H1 (cell line): Measurements from ENCODE around the gene GPRC5D. TPM values are rescaled to one million over a fixed set of nuclear protein-coding genes. Genes with fewer than 3 reads are reported as not detected.

Source experiments
- CTCF ChIA-PET: fragments of 300-600 bp; sonication (Branson Sonifier 250); formaldehyde crosslinking; loops from one replicate; lab custom pipeline; 2021; ENCODE audit not compliant: partially characterized antibody; lab: Charles Lee
- POLR2A ChIA-PET: fragments of 300-600 bp; sonication (Branson Sonifier 250); formaldehyde crosslinking; loops from one replicate; lab custom pipeline; 2021; ENCODE audit warnings: inconsistent platforms; ENCODE audit not compliant: partially characterized antibody; lab: Charles Lee
- DNase-seq, 2 experiments: peaks; one replicate each; pipeline versions ENCODE4 v3.0.0 to v3.0.0-alpha.2; 2010 to 2022; ENCODE audit warnings: low spot score in 2 of 2, low read depth in 1 of 2, mixed read lengths in 1 of 2
- FAIRE-seq: peaks from 2 replicates; lab custom pipeline; 2011; peaks lifted over from hg19 to GRCh38; lab: Jason Lieb, UNC
- H2AFZ ChIP-seq: 2 replicates; pipeline ENCODE4 v1.8.1; 2012; ENCODE audit warnings: low read length, inconsistent platforms
- H2AK5ac ChIP-seq: 2 replicates; pipeline ENCODE4 v1.6.1; 2013; ENCODE audit warnings: low read depth, low read length
- H2BK120ac ChIP-seq: replicated peaks from 2 replicates; pipeline ENCODE3; 2013; ENCODE audit warnings: low read depth, low read length, inconsistent platforms
- H2BK12ac ChIP-seq: 2 replicates; pipeline ENCODE4 v1.6.1; 2013; ENCODE audit warnings: low read depth, low read length
- H2BK15ac ChIP-seq: 2 replicates; pipeline ENCODE4 v1.6.1; 2013; ENCODE audit warnings: low read length
- H2BK20ac ChIP-seq: 2 replicates; pipeline ENCODE4 v1.6.1; 2013; ENCODE audit warnings: low read length
- H2BK5ac ChIP-seq: 2 replicates; pipeline ENCODE4 v1.6.1; 2013; ENCODE audit warnings: low read depth, low read length
- H3K14ac ChIP-seq: 2 replicates; pipeline ENCODE4 v1.6.1; 2013; ENCODE audit warnings: inconsistent platforms; ENCODE audit not compliant: insufficient read length
- H3K18ac ChIP-seq: 2 replicates; pipeline ENCODE4 v1.6.1; 2013; ENCODE audit warnings: low read length; ENCODE audit errors: extremely low read depth
- H3K23ac ChIP-seq: 2 replicates; pipeline ENCODE4 v1.6.1; 2013; ENCODE audit warnings: inconsistent platforms; ENCODE audit not compliant: insufficient read length
- H3K23me2 ChIP-seq: 2 replicates; pipeline ENCODE4 v1.6.1; 2013; ENCODE audit warnings: low read depth, low read length
- H3K27ac ChIP-seq: 2 replicates; pipeline ENCODE4 v1.6.1; 2011; ENCODE audit warnings: low read depth, low read length, inconsistent platforms
- H3K27me3 ChIP-seq, 4 experiments: replicated peaks in 1 of 4; 1 replicate in 1 of 4; 2 replicates in 3 of 4; pipeline versions ENCODE4 v1.6.1 to v1.8.1; 2011 to 2013; ENCODE audit warnings: low read length in 3 of 4, mild to moderate bottlenecking in 3 of 4, inconsistent platforms in 2 of 4, mixed read lengths in 2 of 4, moderate library complexity in 1 of 4; ENCODE audit not compliant: control insufficient read depth in 3 of 4, insufficient read depth in 3 of 4; ENCODE audit errors: extremely low read depth in 1 of 4
- H3K36me3 ChIP-seq, 4 experiments: 2 replicates each; pipeline versions ENCODE4 v1.6.1 to v1.8.1; 2011 to 2013; ENCODE audit warnings: mild to moderate bottlenecking in 4 of 4, low read length in 3 of 4, moderate library complexity in 2 of 4, control low read depth in 1 of 4, inconsistent platforms in 1 of 4; ENCODE audit not compliant: insufficient read depth in 4 of 4, control insufficient read depth in 2 of 4
- H3K4ac ChIP-seq: replicated peaks from 2 replicates; pipeline ENCODE3; 2013; ENCODE audit warnings: low read length, low read depth, mixed read lengths, inconsistent platforms; ENCODE audit not compliant: insufficient read length
- H3K4me1 ChIP-seq, 4 experiments: replicated peaks in 1 of 4; 1 replicate in 1 of 4; 2 replicates in 3 of 4; pipeline versions ENCODE4 v1.6.1 to v1.8.1; 2011 to 2013; ENCODE audit warnings: low read length in 3 of 4, inconsistent platforms in 2 of 4, mixed read lengths in 1 of 4; ENCODE audit not compliant: insufficient read depth in 4 of 4, control insufficient read depth in 3 of 4
- H3K4me2 ChIP-seq, 2 experiments: 2 replicates each; pipeline versions ENCODE4 v1.6.1 to v1.8.1; 2011 to 2013; ENCODE audit warnings: low read depth in 2 of 2, low read length in 2 of 2, control low read depth in 1 of 2, inconsistent platforms in 1 of 2, mild to moderate bottlenecking in 1 of 2; ENCODE audit not compliant: insufficient read depth in 1 of 2
- H3K4me3 ChIP-seq, 4 experiments: fragments of 200-600, 300-600 bp in 1 of 4; sonication (generic), shearing (Covaris generic), sonication (Bioruptor Twin) in 1 of 4; 2 replicates each; pipeline versions ENCODE4 v1.5.1 to v1.8.1; 2011 to 2016; ENCODE audit warnings: low read length in 4 of 4, low read depth in 3 of 4, control low read depth in 2 of 4, inconsistent platforms in 2 of 4, mild to moderate bottlenecking in 2 of 4, mixed read lengths in 1 of 4, moderate library complexity in 1 of 4; ENCODE audit not compliant: insufficient read depth in 2 of 4; ENCODE audit errors: extremely low read depth in 1 of 4
- H3K56ac ChIP-seq: replicated peaks from 2 replicates; pipeline ENCODE3; 2013; ENCODE audit warnings: low read depth, mild to moderate bottlenecking, mixed read lengths, low read length, inconsistent platforms; ENCODE audit not compliant: insufficient read length
- H3K79me1 ChIP-seq: 2 replicates; pipeline ENCODE4 v1.6.1; 2013; ENCODE audit warnings: low read depth, low read length, control low read depth
- H3K79me2 ChIP-seq, 2 experiments: 2 replicates each; pipeline versions ENCODE4 v1.6.1 to v1.8.1; 2012 to 2013; ENCODE audit warnings: low read length in 2 of 2, mild to moderate bottlenecking in 2 of 2, inconsistent platforms in 1 of 2; ENCODE audit not compliant: insufficient read depth in 2 of 2, control insufficient read depth in 1 of 2
- H3K9ac ChIP-seq, 4 experiments: replicated peaks in 1 of 4; 1 replicate in 1 of 4; 2 replicates in 3 of 4; pipeline versions ENCODE4 v1.6.1 to v1.8.1; 2011 to 2013; ENCODE audit warnings: low read depth in 3 of 4, low read length in 3 of 4, control low read depth in 2 of 4, mild to moderate bottlenecking in 2 of 4, moderate library complexity in 2 of 4, inconsistent platforms in 1 of 4; ENCODE audit errors: extremely low read depth in 1 of 4
- H3K9me3 ChIP-seq, 2 experiments: 2 replicates each; pipeline versions ENCODE4 v1.6.1 to v1.8.1; 2012 to 2013; ENCODE audit warnings: mild to moderate bottlenecking in 2 of 2, moderate library complexity in 2 of 2, control low read depth in 1 of 2, inconsistent platforms in 1 of 2, low read depth in 1 of 2, low read length in 1 of 2, mixed read lengths in 1 of 2; ENCODE audit not compliant: insufficient read depth in 2 of 2
- H4K20me1 ChIP-seq, 2 experiments: replicated peaks in 1 of 2; 2 replicates each; pipeline versions ENCODE3 to v1.8.1; 2011 to 2013; ENCODE audit warnings: inconsistent platforms in 2 of 2, low read length in 2 of 2, mild to moderate bottlenecking in 1 of 2; ENCODE audit not compliant: insufficient read depth in 2 of 2, control insufficient read depth in 1 of 2
- H4K5ac ChIP-seq: 2 replicates; pipeline ENCODE4 v1.6.1; 2013; ENCODE audit warnings: low read length, low read depth, mixed read lengths, inconsistent platforms; ENCODE audit not compliant: insufficient read length
- H4K8ac ChIP-seq: 2 replicates; pipeline ENCODE4 v1.8.0; 2013; ENCODE audit warnings: mild to moderate bottlenecking, moderate library complexity, low read length, inconsistent platforms; ENCODE audit not compliant: insufficient read depth; ENCODE audit errors: extremely low read depth
- H4K91ac ChIP-seq: replicated peaks from 2 replicates; pipeline ENCODE3; 2013; ENCODE audit warnings: low read length, mixed read lengths, inconsistent platforms; ENCODE audit not compliant: insufficient read length
- BACH1 ChIP-seq: IDR thresholded peaks from 2 replicates; pipeline ENCODE4 v1.6.1; 2012; ENCODE audit warnings: low read length, improper control_type of control experiment
- BRCA1 ChIP-seq: IDR thresholded peaks from 2 replicates; pipeline ENCODE4 v1.6.1; 2012; ENCODE audit warnings: low read depth, low read length, improper control_type of control experiment
- CBX8 ChIP-seq: fragments of 300-800, 300-1000 bp; sonication (generic); IDR thresholded peaks from 2 replicates; pipeline ENCODE4 v1.7.1; 2016; ENCODE audit warnings: low read depth, low read length, borderline replicate concordance
- CHD2 ChIP-seq: IDR thresholded peaks from 2 replicates; pipeline ENCODE4 v1.6.1; 2012; ENCODE audit warnings: low read length, improper control_type of control experiment
- CREB1 ChIP-seq: IDR thresholded peaks from 2 replicates; pipeline ENCODE4 v1.6.1; 2012; ENCODE audit warnings: inconsistent platforms
- GABPA ChIP-seq: IDR thresholded peaks from 2 replicates; pipeline ENCODE4 v1.6.1; 2011; ENCODE audit warnings: mild to moderate bottlenecking, low read length, moderate library complexity, borderline replicate concordance; ENCODE audit not compliant: insufficient read depth
- NANOG ChIP-seq: IDR thresholded peaks from 2 replicates; pipeline ENCODE4 v1.6.1; 2011; ENCODE audit warnings: low read length, low read depth, mild to moderate bottlenecking, inconsistent platforms; ENCODE audit not compliant: insufficient read depth, poor library complexity, severe bottlenecking
- POU5F1 ChIP-seq: IDR thresholded peaks from 2 replicates; pipeline ENCODE4 v1.6.1; 2011; ENCODE audit warnings: low read depth, mild to moderate bottlenecking, low read length, moderate library complexity
- RAD21 ChIP-seq, 2 experiments: IDR thresholded peaks in 1 of 2; conservative IDR thresholded peaks in 1 of 2; 2 replicates each; pipeline ENCODE4 v1.6.1; 2011; ENCODE audit warnings: low read depth in 2 of 2, low read length in 2 of 2, improper control_type of control experiment in 1 of 2, inconsistent platforms in 1 of 2, mild to moderate bottlenecking in 1 of 2, moderate library complexity in 1 of 2
- RNF2 ChIP-seq: fragments of 200-900, 300-1000 bp; sonication (generic); IDR thresholded peaks from 2 replicates; pipeline ENCODE4 v1.7.1; 2016; ENCODE audit warnings: borderline replicate concordance, low read depth, mild to moderate bottlenecking, antibody characterized with exemption, low read length; ENCODE audit not compliant: poor library complexity, severe bottlenecking; ENCODE audit errors: missing control alignments
- SIX5 ChIP-seq: IDR thresholded peaks from 2 replicates; pipeline ENCODE4 v1.6.1; 2011; ENCODE audit warnings: mild to moderate bottlenecking, low read depth, low read length
- SP4 ChIP-seq: IDR thresholded peaks from 2 replicates; pipeline ENCODE4 v1.6.1; 2012; ENCODE audit warnings: low read length, inconsistent platforms
- TAF1 ChIP-seq: IDR thresholded peaks from 2 replicates; pipeline ENCODE4 v1.6.1; 2011; ENCODE audit warnings: mild to moderate bottlenecking, low read depth, low read length
- WGBS, 2 experiments: shearing (Covaris generic) in 1 of 2; methylation state at CpG; one replicate each; pipeline versions ENCODE4 v1.1.6 to v1.1.7; 2013 to 2015; ENCODE audit warnings: low lambda C conversion rate in 2 of 2, mixed read lengths in 2 of 2, inconsistent platforms in 1 of 2, low coverage in 1 of 2, missing lambda C conversion rate in 1 of 2; ENCODE audit not compliant: insufficient replicate concordance in 2 of 2, insufficient coverage in 1 of 2, insufficient read length in 1 of 2; ENCODE audit errors: extremely low coverage in 1 of 2, missing lambda C conversion rate in 1 of 2; 5-methylcytosine and 5-hydroxymethylcytosine counted together
- polyA plus RNA-seq, 7 experiments: library from polyadenylated mRNA; depleted of rRNA in 3 of 7; stranded (reverse) in 5 of 7; unstranded in 2 of 7; fragments of >200 nt in 5 of 7; fragments of 200-250 nt in 2 of 7; gene quantifications; 1 replicate in 5 of 7; 2 replicates in 1 of 7; 4 replicates in 1 of 7; pipeline versions ENCODE4 v1.2.1 to v1.2.3, GENCODE V29; 2011 to 2013; ENCODE audit warnings: missing spikeins in 2 of 7, mixed read lengths in 2 of 7
- total RNA-seq: library from RNA; stranded (reverse); fragmentation: NEBNext Ultra II Directional; extraction: Animal tissue kit (Norgen Biotek cat#: 25700); gene quantifications from 2 replicates; pipeline ENCODE4 v1.2.1, GENCODE V29; 2021

GPRC5D gene
- total and polyA plus RNA-seq, 2 of the 8 experiments (the other 6 are each of a cell fraction or from before 2014, with no cell fraction given), result 0.45 TPM; not detected in 1

GRCh38 chr12:12919666-12920435 lies 32.1 kb downstream of the GPRC5D start:
- H2BK12ac ChIP-seq, result no peak overlapping the region
- H4K20me1 ChIP-seq, result no peaks in the 10 kb centered on the region
- ChIA-PET POLR2A (no interaction called here), CTCF (interaction anchor here (0.7 to 11.7 kb wide), 10 partner anchors 11 to 294 kb away, joined by 3 to 162 read pairs (median 8); partner anchors contain the start of gene FAM234B)
- H2BK120ac ChIP-seq, result no peak overlapping the region
- no peaks in the 10 kb centered on the region for H3K79me2 ChIP-seq
- no peak for DNase-seq
- 95% methylated on average over 5 of the region's 5 CpGs; no CpG with 5 or more reads in 1 of the 2 experiments for WGBS, 2 experiments
- no peak overlapping the region for H3K9ac ChIP-seq
- H4K91ac ChIP-seq, result no peak overlapping the region
- no peaks in the 10 kb centered on the region for H3K36me3 ChIP-seq
- H3K23me2 ChIP-seq, result no peaks in the 10 kb centered on the region
- no peaks in the 10 kb centered on the region; a peak in 1 of 7 replicates for H3K27me3 ChIP-seq
- no peak overlapping the region for H3K18ac ChIP-seq
- FAIRE-seq, result no peak
- no peaks in the 10 kb centered on the region for H3K79me1 ChIP-seq
- H4K5ac ChIP-seq, result no peak overlapping the region
- H3K4me2 ChIP-seq, result no peak overlapping the region
- H3K4me1 ChIP-seq, result peaks cover 0 to 8% (median 3%) of the 10 kb centered on the region in 4 experiments; a peak in 6 of 7 replicates
- H2AFZ ChIP-seq, result no peak overlapping the region
- no peak overlapping the region for H3K27ac ChIP-seq
- no peak overlapping the region for H2BK20ac ChIP-seq
- no peak overlapping the region for H2BK5ac ChIP-seq
- no peak overlapping the region for H3K4me3 ChIP-seq
- H2AK5ac ChIP-seq, result no peak overlapping the region
- no peak overlapping the region for H3K23ac ChIP-seq
- no peak overlapping the region for H3K14ac ChIP-seq
- H3K9me3 ChIP-seq, result no peaks in the 10 kb centered on the region
- no peak overlapping the region for H3K56ac ChIP-seq
- H2BK15ac ChIP-seq, result no peak overlapping the region
- no peak overlapping the region for H4K8ac ChIP-seq
- no peak overlapping the region for H3K4ac ChIP-seq
- TF ChIP-seq RNF2 (no peak), BRCA1 (no peak), CHD2 (no peak), CBX8 (no peak), RAD21 (IDR thresholded peaks at IDR 0.05 in 1 of 2, conservative IDR thresholded peaks at IDR 0.05 in 1 of 2; ENCODE audit: low read depth in 2 of 2, low read length in 2 of 2) (no peak), POU5F1 (no peak), SP4 (no peak), BACH1 (no peak), TAF1 (no peak), SIX5 (no peak), CREB1 (no peak), GABPA (no peak), NANOG (no peak)
